Stomach (tissue), 9 donors: ENCODE results near the gene USP28. TPM values are rescaled to one million over a fixed set of nuclear protein-coding genes. Genes with fewer than 3 reads are reported as not detected.

Source experiments
- DNase-seq, 2 donors: peaks; one replicate each; pipeline versions ENCODE4 v3.0.0 to v3.0.0-alpha.2; 2013 to 2019
- H3K27ac ChIP-seq, 5 donors: fragments of 200-600 bp in 4 of 5; sonication (generic) in 4 of 5; one replicate each; pipeline ENCODE4 v1.5.1; 2013 to 2019; ENCODE audit warnings: mild to moderate bottlenecking in 1 of 5, moderate library complexity in 1 of 5
- H3K27me3 ChIP-seq, 3 donors: fragments of 200-600 bp; sonication (generic); one replicate each; pipeline ENCODE4 v1.5.1; 2017 to 2019; ENCODE audit warnings: mixed run types in 1 of 3
- H3K36me3 ChIP-seq, 4 donors: fragments of 200-600 bp; sonication (generic); 1 replicate in 3 of 4; 2 replicates in 1 of 4; pipeline ENCODE4 v1.5.1; 2016 to 2019
- H3K4me1 ChIP-seq, 4 donors: fragments of 200-600 bp; sonication (generic); one replicate each; pipeline ENCODE4 v1.5.1; 2016 to 2019
- H3K4me3 ChIP-seq, 4 donors: fragments of 200-600 bp; sonication (generic) in 3 of 4; one replicate each; pipeline ENCODE4 v1.5.1; 2016 to 2019; ENCODE audit warnings: mild to moderate bottlenecking in 1 of 4
- H3K9me3 ChIP-seq, 4 donors: fragments of 200-600 bp; sonication (generic); one replicate each; pipeline ENCODE4 v1.5.1; 2016 to 2019
- CTCF ChIP-seq, 7 experiments: fragments of 450-650 bp in 4 of 7; fragments of 200-600 bp in 3 of 7; sonication (generic) in 3 of 7; IDR thresholded peaks; one replicate each; pipeline ENCODE4 v1.5.1; 2016 to 2019; ENCODE audit warnings: antibody characterized with exemption in 7 of 7, control low read depth in 2 of 7, mild to moderate bottlenecking in 1 of 7
- EP300 ChIP-seq: sonication (generic); formaldehyde crosslinking; IDR thresholded peaks from one replicate; pipeline ENCODE4 v1.6.1; 2017; ENCODE audit warnings: antibody characterized with exemption
- POLR2A ChIP-seq, 4 donors: fragments of 450-650 bp; IDR thresholded peaks; one replicate each; pipeline ENCODE4 v1.6.1; 2016; ENCODE audit warnings: antibody characterized with exemption in 4 of 4, control low read depth in 2 of 4, mild to moderate bottlenecking in 1 of 4, moderate library complexity in 1 of 4
- POLR2AphosphoS5 ChIP-seq, 3 donors: sonication (generic); formaldehyde crosslinking; IDR thresholded peaks; one replicate each; pipeline ENCODE4 v1.6.1; 2016; ENCODE audit warnings: antibody characterized with exemption in 3 of 3
- WGBS, 5 donors: extraction: QIAGEN DNeasy Blood & Tissue Kit in 3 of 5; methylation state at CpG; one replicate each; pipeline versions ENCODE4 v1.1.5 to v1.1.7; 2013 to 2018; 5-methylcytosine and 5-hydroxymethylcytosine counted together
- intact Hi-C: fragments of 100-400 bp; cut with DNase I; formaldehyde crosslinking; loops from one replicate; pipeline ENCODE4 v1.15.1; 2023; ENCODE audit warnings: low total_unique reads
- polyA plus RNA-seq, 3 donors: library from polyadenylated mRNA; stranded (reverse); fragments of 200-250 nt; gene quantifications; one replicate each; pipeline ENCODE4 v1.2.3, GENCODE V29; 2013
- total RNA-seq, 5 donors: library from RNA; depleted of rRNA; stranded (reverse); fragments of >200 nt; gene quantifications; one replicate each; pipeline versions ENCODE4 v1.1.0 to v1.2.3, GENCODE V29; 2014 to 2016
- donor health status: healthy with polysubstance abuse.
- donor health status: Bipolar disorder and iron deficiency.
- donor health status: healthy.

The USP28 gene
- total and polyA plus RNA-seq, 8 donors: 0.87 to 23.9 (median 8.0) TPM

DNA sequence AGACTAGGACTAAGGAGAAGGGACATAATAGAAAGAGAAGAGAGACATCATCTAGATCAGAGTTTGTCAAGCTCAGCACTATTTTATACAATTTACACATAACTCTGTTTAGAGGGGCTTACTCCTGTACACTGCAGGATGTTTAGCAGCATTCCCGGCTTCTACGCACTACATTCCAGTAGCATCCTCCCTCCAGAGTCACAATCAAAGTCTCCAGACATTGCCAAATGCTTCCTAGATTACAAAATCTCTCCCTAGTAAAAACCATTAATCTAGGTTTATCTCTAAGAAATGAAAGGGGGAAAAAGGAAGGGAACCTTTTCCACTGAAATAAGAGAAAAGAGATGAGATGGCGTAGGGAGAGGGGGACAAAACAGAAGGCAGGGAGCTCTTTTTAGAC is 4.0 kb downstream of the USP28 start:
- Histone ChIP-seq H3K27me3 (no peaks in the 10 kb centered on the region), H3K27ac (no peak overlapping the region), H3K36me3 (peaks cover 0 to 14% (median 2%) of the 10 kb centered on the region in 4 donors), H3K9me3 (no peaks in the 10 kb centered on the region), H3K4me1 (peaks cover 12 to 46% (median 27%) of the 10 kb centered on the region in 4 donors), H3K4me3 (no peak overlapping the region)
- TF ChIP-seq CTCF (IDR thresholded peaks at IDR 0.05) (no peak), POLR2AphosphoS5 (IDR thresholded peaks at IDR 0.05) (no peak), EP300 (no peak), POLR2A (IDR thresholded peaks at IDR 0.05) (no peak)
- 87 to 95% (median 92%) methylated on average over 3 of the region's 3 CpGs for WGBS, 5 donors
- intact Hi-C loops: no loop called here
- peak in 1 of 2 donors; percentile 39 for DNase-seq

- intact Hi-C loops: no loop called here
- no peak overlapping the region for H3K27ac ChIP-seq
- peaks cover 0 to 14% (median 5%) of the 10 kb centered on the region in 4 donors for H3K36me3 ChIP-seq
- DNase-seq: no peak
- H3K27me3 ChIP-seq: no peaks in the 10 kb centered on the region
- 79 to 89% (median 83%) methylated on average over 3 of the region's 3 CpGs for WGBS, 5 donors
- H3K4me3 ChIP-seq: no peak overlapping the region
- TF ChIP-seq POLR2A (IDR thresholded peaks at IDR 0.05): no peak
- no peak for TF ChIP-seq CTCF (IDR thresholded peaks at IDR 0.05)
- H3K9me3 ChIP-seq: no peaks in the 10 kb centered on the region
- H3K4me1 ChIP-seq: peaks cover 0 to 24% (median 7%) of the 10 kb centered on the region in 4 donors
These were observed 7.4 kb downstream of the USP28 start for GRCh38 chr11:113867843-113868503.

GRCh38 chr11:113865873-113866272 is 9.5 kb downstream of the USP28 start:
- Histone ChIP-seq H3K27me3 (no peaks in the 10 kb centered on the region), H3K27ac (no peak overlapping the region), H3K9me3 (no peaks in the 10 kb centered on the region), H3K36me3 (peaks cover 0 to 14% (median 5%) of the 10 kb centered on the region in 4 donors), H3K4me1 (peaks cover 0 to 6% (median 2%) of the 10 kb centered on the region in 4 donors), H3K4me3 (no peak overlapping the region)
- 93 to 96% (median 95%) methylated on average over 8 of the region's 8 CpGs for WGBS, 5 donors
- DNase-seq: no peak
- intact Hi-C loops: no loop called here
- TF ChIP-seq POLR2AphosphoS5 (IDR thresholded peaks at IDR 0.05) (no peak), CTCF (IDR thresholded peaks at IDR 0.05) (no peak), EP300 (no peak), POLR2A (IDR thresholded peaks at IDR 0.05) (no peak)

- H3K27me3 ChIP-seq: no peaks in the 10 kb centered on the region
- DNase-seq: no peak
- TF ChIP-seq POLR2AphosphoS5 (IDR thresholded peaks at IDR 0.05) (no peak), CTCF (IDR thresholded peaks at IDR 0.05) (no peak), EP300 (no peak), POLR2A (IDR thresholded peaks at IDR 0.05) (no peak)
- intact Hi-C loops: no loop called here
- H3K4me1 ChIP-seq: peaks cover 0 to 6% (median 4%) of the 10 kb centered on the region in 4 donors
- no peak overlapping the region for H3K4me3 ChIP-seq
- H3K27ac ChIP-seq: no peak overlapping the region
- H3K9me3 ChIP-seq: no peaks in the 10 kb centered on the region
- 83 to 94% (median 90%) methylated on average over 3 of the region's 3 CpGs for WGBS, 5 donors
- peaks cover 0 to 14% (median 5%) of the 10 kb centered on the region in 4 donors for H3K36me3 ChIP-seq
These were observed 11.0 kb downstream of the USP28 start for GRCh38 chr11:113864410-113864809.
